HG03060 (cell line): Measurements from ENCODE around the gene MROH2A.
"Not testable (repeated sequence)": the region's sequence is repeated elsewhere in the genome, so short reads cannot be mapped to it uniquely, and the experiment has no call there.

Source experiments
- ATAC-seq: cut with Tn5 transposase; IDR thresholded peaks from one replicate; pipeline ENCODE4 v1.9.1; 2021; ENCODE audit warnings: low read depth, moderate number of reproducible peaks; ENCODE audit not compliant: unreplicated experiment

The MROH2A gene

DNA sequence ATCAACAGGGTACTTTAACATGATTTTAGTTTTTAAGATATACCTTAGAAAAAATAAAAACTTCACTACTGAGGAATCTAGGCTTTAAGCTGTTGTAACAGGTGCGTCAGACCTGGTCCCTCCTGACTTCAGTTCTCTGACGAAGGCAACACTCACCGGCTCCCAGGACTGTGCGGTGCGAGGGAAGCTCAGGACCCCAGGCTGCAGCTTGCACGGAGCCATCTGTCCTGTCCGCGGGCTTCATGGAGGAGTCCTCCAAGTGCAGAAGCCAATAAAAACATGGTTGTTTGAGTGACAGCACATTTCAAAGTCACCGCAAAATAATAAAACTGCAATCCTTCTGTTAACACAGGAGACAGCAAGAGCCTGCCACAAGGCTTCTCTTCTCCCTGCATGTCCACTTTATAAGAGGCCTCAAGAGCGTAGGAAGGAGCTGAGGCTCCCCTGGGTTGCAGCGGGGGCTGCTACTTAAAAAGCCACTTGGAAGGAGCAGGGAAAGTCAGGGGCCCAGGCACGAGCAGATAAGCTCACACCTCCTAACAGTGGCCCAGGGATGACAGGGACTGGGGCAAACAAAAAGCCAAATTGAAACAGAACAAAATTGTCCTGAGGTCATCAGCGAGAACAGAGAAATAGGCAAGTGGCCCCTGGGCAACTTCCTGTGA lies 71.6 kb downstream of the MROH2A start:
- no peak for ATAC-seq

DNA sequence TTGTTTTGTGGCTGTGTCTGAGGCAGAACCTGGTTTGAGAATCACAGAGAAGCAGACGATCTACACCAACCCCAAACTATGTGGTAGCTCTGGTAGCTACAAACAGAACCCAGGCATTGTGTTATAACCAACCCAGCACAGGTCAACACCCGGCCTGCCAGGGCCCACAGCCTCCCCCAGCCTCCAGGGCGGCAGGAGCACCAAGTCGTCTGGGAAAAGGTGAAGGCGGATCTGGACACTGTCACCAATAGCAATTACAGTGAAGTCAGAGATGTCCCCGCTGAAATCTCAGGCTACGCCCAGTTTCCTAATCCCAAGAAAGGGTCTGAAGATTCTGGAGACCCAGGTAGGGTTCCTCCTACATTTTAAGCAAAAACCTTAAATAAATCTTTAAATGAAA lies 72.6 kb downstream of the MROH2A start:
- no peak for ATAC-seq

DNA sequence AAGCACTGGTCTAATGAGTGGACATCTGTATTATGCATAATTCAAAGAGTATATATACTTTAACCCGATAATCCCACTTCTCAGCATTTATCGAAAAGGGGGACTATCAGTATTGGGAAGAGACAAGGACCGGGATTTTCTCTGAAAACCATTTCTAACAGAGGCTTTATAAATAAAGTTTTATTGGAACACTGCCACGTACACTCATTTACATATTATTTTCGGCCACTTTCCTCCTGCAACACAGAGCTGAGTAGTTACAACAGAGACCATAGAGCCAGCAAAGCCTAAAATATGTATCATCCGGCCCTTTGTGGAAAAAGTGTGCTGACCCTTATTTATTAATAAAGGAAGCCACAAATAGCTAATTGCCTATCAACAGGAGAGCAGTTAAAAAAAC lies 73.0 kb downstream of the MROH2A start:
- ATAC-seq, result no peak

DNA sequence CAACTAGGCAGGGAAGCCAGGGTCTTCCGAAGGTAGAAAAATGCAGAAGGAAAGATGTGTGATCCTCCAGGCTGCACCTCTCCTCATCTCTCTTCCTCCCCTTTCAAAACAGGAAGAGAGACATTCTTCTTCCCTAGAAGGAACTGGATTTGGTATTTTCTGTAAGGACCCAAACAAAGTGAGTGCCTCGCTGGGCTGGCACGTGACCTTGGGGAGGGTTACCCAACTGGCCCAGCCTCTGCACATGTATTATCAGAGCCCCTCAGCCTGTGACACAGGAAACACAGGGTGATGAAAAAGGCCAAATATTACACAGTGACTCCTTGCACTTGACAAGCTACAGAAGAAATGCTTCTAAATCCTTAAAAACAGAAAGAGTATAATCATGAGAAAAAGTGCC lies 73.9 kb downstream of the MROH2A start:
- ATAC-seq, result no peak

DNA sequence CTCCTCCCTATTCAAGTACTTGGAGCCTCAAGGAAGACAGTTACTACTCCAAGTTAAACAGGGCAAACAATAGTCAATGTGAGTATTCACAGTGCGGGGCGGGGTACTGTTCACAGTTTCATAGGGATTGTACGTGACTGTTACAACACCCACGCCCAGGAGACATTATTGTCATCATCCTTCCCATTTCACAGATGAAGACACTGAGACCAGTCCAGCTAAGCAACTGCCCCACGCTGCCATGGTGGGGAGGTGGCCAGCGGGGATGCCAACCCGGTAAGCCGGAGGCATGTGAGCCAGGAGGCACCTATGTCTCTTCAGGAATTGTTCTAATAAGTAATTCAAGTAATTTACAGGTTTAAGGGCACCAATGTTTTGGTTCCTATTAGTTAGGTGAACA lies 75.2 kb downstream of the MROH2A start:
- ATAC-seq, result no peak

DNA sequence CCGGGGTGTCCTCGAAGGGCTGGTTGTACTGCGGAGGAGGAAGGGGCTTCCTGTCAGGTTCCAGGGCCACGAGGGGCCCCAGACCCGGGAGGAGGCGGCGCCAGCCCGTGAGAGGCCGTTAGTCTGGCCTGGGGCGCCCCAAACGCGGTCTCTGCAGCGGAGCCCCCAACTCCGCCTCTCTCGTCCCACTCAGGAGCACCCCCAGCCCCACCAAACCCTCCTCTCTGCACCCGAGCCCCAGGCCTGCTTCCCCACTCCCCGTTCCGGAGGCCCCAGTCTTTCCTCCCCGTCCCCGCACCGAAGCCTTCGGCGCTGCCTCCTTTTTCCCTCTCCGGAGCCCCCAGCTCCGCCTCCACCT lies 75.7 kb downstream of the MROH2A start:
- ATAC-seq, result no peak

DNA sequence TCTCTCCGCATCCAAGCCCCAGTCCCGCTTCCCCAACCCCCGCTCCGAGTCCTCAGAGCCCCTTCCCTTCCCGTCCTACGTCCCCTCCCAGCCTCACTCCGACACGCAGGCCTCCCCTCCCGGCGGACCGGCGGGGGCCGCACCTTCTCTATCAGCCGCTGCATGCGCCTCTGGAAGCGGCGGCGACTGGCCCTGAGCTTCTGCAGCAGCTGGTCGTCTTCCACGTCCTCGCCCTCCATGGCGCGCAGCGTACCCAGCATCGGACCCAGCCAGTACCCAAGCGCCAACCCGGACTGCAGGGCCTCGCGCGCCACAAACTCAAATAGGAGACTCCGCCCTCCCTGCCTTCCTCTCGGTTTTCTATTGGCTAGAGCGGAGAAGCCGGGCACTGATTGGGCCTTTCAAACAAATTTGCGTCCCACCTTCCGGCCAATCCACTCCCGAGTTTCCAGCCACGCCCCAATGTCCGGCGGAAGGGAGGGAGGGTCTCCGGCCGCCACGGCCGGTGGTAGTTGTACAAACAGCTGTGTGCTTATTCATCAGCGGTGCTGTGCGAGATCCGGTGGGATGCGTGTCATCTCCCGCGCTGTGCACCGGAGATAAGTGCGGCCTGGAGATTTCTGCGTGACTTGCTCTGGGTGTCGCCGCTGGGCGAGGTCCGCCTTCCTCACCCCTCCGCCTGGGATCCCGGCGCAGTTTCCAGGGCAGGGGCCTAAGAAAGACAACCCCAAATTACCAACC lies 76.3 kb downstream of the MROH2A start, which contains the start of gene HJURP:
Gene HJURP (minus strand): TSS at position 295 of the 741 bp plus-strand sequence. CDS start 35 bp downstream, at position 260.
- ATAC-seq, result peak; percentile 86

DNA sequence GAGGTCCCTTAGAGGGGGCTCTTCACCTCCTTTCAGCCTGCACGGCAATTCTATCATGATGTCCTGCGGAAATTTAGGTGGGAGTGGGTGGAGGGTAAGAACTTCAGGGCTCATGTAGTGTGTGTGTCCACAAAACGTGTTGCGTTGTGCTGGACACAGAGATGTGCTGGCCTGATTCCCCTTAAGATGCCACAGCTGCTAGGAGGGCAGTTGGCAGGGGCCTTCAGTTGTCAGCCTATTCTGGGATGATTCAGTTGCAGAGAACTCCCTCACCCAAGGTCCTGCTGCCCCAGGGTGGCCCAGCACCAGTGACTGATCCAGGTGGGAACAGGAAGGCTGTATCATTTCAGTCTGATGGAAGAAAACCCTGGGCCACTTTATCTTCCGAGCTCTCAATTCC lies 77.2 kb downstream of the MROH2A start:
- ATAC-seq, result no peak

DNA sequence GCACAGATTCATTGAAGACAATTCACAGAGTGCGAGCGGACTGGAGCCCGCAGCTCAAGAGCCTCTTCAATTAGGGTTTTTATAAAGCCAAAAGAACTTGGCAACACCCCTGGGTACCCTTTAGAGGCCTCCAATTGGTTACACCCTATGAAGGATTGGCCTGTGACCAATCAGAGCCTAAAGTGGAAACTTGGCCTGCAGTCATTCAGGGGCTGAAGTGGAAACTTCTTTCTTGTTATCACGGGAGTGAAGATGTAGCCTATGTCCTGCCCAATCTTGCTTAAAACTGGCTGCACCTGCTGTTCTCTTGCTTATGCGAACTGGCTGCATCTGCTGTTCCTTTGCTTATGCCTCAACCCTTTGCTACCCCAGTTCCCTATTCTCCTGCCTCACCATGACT lies 78.1 kb downstream of the MROH2A start:
- no peak for ATAC-seq

DNA sequence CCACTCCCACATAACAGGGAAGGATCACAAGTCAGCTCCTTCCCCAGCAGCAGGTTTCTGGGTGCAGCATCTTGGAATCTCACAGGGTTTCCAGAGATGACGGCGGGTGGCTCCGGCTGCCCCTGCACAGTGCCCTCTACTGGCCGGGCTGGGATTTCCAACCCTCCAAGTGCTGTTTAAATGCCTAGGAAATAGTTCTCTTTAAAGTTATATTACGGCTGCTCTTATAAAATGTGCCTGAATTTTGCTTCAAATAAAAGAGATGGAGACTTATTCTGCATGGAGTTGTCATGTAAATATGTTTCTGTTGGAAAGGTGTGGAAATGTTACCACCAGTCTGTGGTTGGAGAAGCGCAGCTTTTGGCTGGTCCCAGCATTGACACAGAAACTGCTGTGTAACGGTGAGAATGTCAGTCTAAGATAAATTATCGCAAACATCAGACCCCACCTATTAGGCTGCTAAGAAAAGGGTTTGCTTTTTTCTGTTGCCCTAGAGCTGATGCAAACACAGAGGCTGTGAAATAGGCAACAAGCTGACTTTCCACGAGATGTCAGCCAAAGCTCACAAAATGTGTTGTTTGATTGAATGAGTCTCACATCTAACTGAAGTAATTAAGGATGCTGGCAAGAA lies 79.5 kb downstream of the MROH2A start:
- ATAC-seq, result no peak

DNA sequence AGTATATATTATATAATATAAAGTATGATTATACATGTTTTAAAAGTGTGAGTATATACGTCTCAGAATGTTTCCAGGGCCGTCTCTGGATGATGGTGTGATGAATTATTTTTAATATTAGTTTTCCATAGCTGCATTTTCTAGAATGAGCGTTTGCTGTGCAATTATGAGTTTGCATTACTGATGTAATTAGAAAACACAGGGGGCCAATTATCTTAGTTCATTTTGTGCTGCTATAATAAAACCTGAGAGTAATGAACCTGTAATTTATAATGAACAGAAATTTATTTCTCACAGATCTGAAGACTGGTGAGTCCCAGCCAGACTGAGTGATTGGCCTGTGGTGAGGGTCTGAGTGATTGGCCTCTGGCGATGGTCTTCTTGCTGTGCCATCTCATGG lies 80.2 kb downstream of the MROH2A start:
- ATAC-seq, result no peak

DNA sequence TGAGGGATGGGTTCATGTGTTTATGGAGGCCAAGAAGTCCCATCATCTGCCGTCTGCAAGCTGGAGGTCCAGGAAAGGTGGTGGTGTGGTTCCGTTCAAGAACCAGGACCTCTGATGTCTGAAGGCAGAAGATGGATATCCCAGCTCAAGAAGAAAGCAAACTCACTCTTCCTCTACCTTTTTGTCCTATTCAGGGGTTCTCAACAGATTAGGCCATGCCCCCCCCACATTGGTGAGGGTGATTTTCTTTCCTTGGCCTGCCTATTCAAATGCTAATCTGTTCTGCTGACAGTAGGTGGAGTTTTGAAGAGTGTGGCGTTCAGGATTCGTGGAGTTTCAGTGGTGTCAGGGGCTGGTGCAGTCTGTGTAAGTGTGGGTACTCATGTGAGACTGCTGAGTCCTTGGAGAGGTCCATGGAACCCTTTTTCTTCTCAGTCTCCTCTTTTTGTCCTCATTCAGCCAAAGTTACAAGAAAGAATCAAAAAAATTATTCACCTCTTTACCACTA lies 84.2 kb downstream of the MROH2A start:
- no peak for ATAC-seq

DNA sequence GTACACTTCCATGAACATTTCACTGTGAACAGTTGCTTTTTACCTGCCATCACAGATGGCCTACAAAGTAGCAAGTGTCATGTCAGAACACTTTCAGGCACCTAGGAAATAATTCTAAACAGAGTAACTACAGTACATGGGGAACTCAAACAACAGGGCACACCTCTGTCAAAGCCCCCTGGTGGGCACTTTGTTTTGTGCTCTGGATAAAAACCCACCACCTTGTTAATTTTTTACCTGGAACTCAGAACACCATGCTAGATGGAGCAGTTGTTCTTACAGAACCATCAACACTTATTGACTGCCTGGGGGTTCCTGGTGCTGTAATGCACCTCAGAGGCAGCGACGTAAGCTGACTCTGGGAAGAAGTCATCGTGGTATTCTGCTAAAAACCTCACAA lies 87.7 kb downstream of the MROH2A start:
- ATAC-seq, result no peak

DNA sequence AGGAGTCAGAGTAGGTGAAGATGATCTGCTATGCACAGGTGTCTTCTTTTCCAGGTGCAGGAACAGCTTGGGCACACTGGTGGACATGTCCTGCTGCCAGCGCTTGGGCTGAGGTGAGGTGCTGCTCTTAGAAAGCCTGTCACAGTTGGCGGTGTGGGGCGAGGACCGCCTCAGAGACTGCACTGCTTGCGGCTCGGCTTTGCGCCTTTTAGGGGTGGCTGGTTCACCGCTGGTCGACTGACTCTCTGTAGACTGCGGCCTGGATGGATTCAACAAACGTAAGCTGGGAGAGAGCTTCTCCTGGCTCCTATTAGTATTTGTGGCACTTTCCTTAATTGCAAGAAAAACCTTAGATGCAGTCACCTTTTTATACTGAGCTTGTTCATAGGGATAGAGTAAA lies 88.3 kb downstream of the MROH2A start:
- ATAC-seq, result no peak

DNA sequence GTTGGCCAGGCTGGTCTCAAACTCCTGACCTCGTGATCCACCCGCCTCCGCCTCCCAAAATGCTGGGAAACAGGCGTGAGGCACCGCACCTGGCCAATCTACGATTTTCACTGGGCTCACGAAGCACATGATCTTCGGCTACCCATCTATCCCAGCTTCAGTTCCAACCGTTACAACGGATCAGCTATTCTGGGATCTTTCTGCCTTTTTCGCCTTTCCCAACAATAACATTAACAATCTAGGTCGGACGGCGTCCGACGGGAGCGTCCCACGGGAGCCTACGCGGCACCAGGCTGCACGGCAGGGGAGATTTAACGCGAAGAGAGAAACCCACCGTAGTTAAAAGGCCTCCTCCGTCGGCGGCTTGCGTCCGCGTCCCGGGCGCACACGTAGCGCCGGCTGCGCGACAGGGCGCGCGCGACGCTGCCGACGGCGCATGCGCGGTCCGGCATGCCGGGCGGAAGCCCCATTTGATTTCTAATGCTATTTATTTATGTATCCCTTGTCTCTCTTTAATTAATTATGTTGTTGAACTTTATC lies 89.9 kb downstream of the MROH2A start, which contains the start of gene MSL3B:
Gene MSL3B (minus strand): TSS at position 394 of the 540 bp plus-strand sequence.
- no peak for ATAC-seq

DNA sequence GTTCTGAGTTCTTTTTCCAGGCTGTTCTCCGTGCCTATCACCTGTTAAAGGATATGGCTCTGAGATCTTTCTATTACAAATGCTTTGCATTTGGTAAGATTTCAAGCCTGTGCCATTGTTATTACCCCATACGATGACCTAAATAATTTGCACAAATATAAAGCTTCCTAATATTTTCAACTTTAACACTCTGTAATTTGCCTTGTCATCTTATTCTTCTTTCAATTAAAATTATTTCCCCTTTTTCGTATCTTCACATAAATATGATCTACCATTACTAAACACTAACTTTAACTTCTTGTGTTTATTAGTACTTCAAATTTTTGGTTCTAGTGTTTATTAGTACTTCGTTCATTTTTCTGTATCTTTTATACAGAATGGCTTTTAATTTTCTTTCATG lies 93.3 kb downstream of the MROH2A start:
- ATAC-seq, result no peak

DNA sequence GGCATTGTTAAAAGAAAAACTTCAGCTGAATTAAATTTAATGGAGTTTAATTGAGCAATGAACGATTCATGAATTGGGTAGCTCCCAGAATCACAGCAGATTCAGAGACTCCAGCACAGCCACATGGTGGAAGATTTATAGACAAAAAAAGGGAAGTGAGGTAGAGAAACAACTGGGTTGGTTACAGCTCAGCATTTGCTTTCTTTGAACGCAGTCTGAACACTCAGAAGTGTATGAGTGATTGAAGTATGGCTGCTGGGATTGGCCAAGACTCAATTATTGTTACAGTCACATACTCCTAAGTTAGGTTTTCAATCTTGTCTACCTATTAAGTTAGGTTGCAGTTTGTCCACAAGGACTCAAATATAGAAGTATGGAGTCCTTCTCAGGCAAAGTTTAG lies 94.0 kb downstream of the MROH2A start:
- not testable (repeated sequence) for ATAC-seq

DNA sequence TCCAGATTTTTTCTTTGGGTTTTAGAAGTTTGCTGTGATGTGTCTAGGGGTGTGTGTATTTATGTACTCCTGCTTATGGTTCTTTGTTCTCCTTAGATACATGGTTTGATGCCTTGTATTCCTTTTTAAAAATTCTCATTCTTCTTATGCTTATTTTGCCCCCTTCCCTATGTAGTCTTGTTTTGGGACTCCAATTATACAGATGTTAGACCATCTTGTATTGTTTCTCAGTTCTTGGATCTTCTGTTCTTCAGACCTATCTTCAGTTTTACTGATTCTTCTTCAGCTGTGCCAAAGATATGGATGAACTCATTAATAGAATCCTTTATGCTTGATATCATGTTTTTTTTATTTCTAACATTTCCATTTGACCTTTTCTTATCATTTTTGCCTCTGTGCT lies 104.2 kb downstream of the MROH2A start:
- no peak for ATAC-seq
